ENCODE measurements around the gene ZBTB12. TPM values are rescaled to one million over a fixed set of nuclear protein-coding genes. Genes with fewer than 3 reads are reported as not detected.

Gene ZBTB12
- total and polyA plus RNA-seq, 2 of the 8 experiments (the other 6 are each of a cell fraction or from before 2014, with no cell fraction given) = 20.7 to 40.8 TPM

DNA sequence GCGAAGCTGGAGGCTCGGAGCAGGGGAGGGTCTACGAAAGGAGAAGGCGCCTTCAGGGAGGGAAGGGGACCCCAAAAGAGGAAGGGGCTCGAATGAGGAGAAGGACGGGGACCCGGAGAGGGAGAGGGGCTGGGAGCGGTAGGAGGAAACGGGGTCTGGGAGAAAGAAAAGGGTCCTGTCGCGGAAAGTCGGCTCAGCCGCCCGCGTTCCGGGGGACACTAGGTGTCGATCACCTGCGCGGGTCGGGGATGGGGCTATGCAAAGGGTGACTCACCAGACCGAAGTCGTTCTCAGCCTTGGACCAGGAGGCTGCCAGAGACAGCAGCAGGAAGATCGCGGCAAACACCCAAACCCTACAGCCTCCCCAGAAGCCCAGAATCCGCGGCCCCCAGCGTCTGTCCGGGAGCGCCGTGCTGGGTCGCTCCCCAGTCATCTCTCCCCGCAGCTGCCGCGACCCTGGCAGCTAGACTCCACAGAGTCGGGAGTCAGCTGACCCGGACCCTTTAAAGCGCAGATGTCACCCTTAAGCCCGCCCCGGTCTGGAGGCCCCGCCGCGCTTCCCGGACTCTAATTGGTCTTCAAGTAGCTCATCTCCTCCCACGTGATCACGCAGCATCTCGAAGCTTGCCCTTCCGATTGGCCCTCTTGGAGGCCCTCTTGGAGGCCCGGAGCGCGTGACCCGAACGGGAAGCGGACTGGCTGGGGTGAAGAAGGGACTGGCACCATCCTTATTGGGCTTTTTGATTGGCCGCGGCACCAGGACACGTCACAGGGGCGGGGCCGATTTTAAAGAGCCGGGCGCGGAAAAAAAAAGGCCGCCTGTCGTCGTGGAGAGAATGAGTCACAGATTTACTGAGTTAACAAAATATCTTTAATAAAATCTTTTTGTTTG, 39.3 kb downstream of the ZBTB12 start, which contains the start of gene NEU1:
Gene NEU1, minus strand, starts transcription at position 478 of the 892 bp plus-strand sequence. Its CDS starts 45 bp downstream, at position 433.
- no peaks in the 10 kb centered on the region for H3K9me3 ChIP-seq (ENCODE audit: insufficient read depth in 2 of 2, low read depth in 1 of 2, low read length in 1 of 2)
- 3% methylated on average over 61 of the region's 64 CpGs; no CpG with 5 or more reads in 1 of the 2 experiments for WGBS, 2 experiments (ENCODE audit: extremely low coverage in 1 of 2, insufficient coverage in 1 of 2, insufficient read length in 1 of 2, insufficient replicate concordance in 2 of 2, low coverage in 1 of 2, low lambda C conversion rate in 2 of 2, missing lambda C conversion rate in 1 of 2)
- H3K9ac ChIP-seq (replicated peaks in 1 of 4; ENCODE audit: extremely low read depth in 1 of 4, low read depth in 3 of 4, low read length in 3 of 4) = peak within 1 kb of the TSS in 3 of 4 experiments; percentile 62 to 66 (median 63); a peak in 6 of 7 replicates
- no peak within 1 kb of the TSS; the same call in none of the 2 replicates for H4K8ac ChIP-seq (ENCODE audit: extremely low read depth, insufficient read depth, low read length)
- peaks cover 0 to 17% (median 3%) of the 10 kb centered on the region in 4 experiments; a peak in 4 of 8 replicates for H3K36me3 ChIP-seq (ENCODE audit: control insufficient read depth in 2 of 4, insufficient read depth in 4 of 4, low read length in 3 of 4)
- peaks cover 8% of the 10 kb centered on the region; the same call in 1 of the 2 replicates for H3K23me2 ChIP-seq (ENCODE audit: low read depth, low read length)
- H3K4me3 ChIP-seq (ENCODE audit: extremely low read depth in 1 of 4, insufficient read depth in 2 of 4, low read depth in 3 of 4, low read length in 4 of 4) = peak within 1 kb of the TSS; percentile 73 to 96 (median 78)
- no peak within 1 kb of the TSS for H2BK12ac ChIP-seq (ENCODE audit: low read depth, low read length)
- peak within 1 kb of the TSS; percentile 44; the same call in 1 of the 2 replicates for H3K18ac ChIP-seq (ENCODE audit: extremely low read depth, low read length)
- H3K27me3 ChIP-seq (replicated peaks in 1 of 4; ENCODE audit: control insufficient read depth in 3 of 4, extremely low read depth in 1 of 4, insufficient read depth in 3 of 4, low read length in 3 of 4) = 0 out of 7 replicates have a peak, but pooled peaks cover 0 to 3% (median 0%) of the 10 kb centered on the region in 4 experiments
- peak within 1 kb of the TSS; percentile 44 for H3K4ac ChIP-seq (replicated peaks; ENCODE audit: insufficient read length, low read depth, low read length)
- H3K79me2 ChIP-seq (ENCODE audit: control insufficient read depth in 1 of 2, insufficient read depth in 2 of 2, low read length in 2 of 2) = no peaks in the 10 kb centered on the region
- peak; percentile 50 for FAIRE-seq
- no peak within 1 kb of the TSS; the same call in 1 of the 2 replicates for H2AFZ ChIP-seq (ENCODE audit: low read length)
- no peaks in the 10 kb centered on the region for H4K20me1 ChIP-seq (replicated peaks in 1 of 2; ENCODE audit: control insufficient read depth in 1 of 2, insufficient read depth in 2 of 2, low read length in 2 of 2)
- no peak within 1 kb of the TSS for H2BK15ac ChIP-seq (ENCODE audit: low read length)
- POLR2A ChIA-PET (ENCODE audit: partially characterized antibody) = interaction anchor here (0.6 to 6.7 kb wide), 28 partner anchors 9 to 321 kb away, joined by 3 to 71 read pairs (median 6); partner anchors contain the start of genes ATP6V1G2, BAG6, DDAH2 and DDX39B
- H3K14ac ChIP-seq (ENCODE audit: insufficient read length) = no peak within 1 kb of the TSS
- H2BK5ac ChIP-seq (ENCODE audit: low read depth, low read length) = no peak within 1 kb of the TSS
- H2BK120ac ChIP-seq (replicated peaks; ENCODE audit: low read depth, low read length) = no peak within 1 kb of the TSS
- peak within 1 kb of the TSS; percentile 64 for H3K56ac ChIP-seq (replicated peaks; ENCODE audit: insufficient read length, low read depth, low read length)
- peak within 1 kb of the TSS; percentile 96 for H4K5ac ChIP-seq (ENCODE audit: insufficient read length, low read depth, low read length)
- CTCF ChIA-PET (ENCODE audit: partially characterized antibody) = interaction anchor here (0.6 to 1.6 kb wide), 6 partner anchors 10 to 93 kb away, joined by 3 to 4 read pairs (median 3); partner anchors contain the start of gene VARS1
- no peak within 1 kb of the TSS for H2BK20ac ChIP-seq (ENCODE audit: low read length)
- 0 out of 2 replicates have a peak, but pooled peaks cover 2% of the 10 kb centered on the region for H3K79me1 ChIP-seq (ENCODE audit: low read depth, low read length)
- peak; percentile 97 to 99 for DNase-seq (ENCODE audit: low read depth in 1 of 2, low spot score in 2 of 2)
- H3K4me1 ChIP-seq (replicated peaks in 1 of 4; ENCODE audit: control insufficient read depth in 3 of 4, insufficient read depth in 4 of 4, low read length in 3 of 4) = peaks cover 0 to 12% (median 0%) of the 10 kb centered on the region in 4 experiments; a peak in 4 of 7 replicates
- H4K91ac ChIP-seq (replicated peaks; ENCODE audit: insufficient read length, low read length) = peak within 1 kb of the TSS; percentile 69
- peak within 1 kb of the TSS; percentile 31; the same call in 1 of the 2 replicates for H3K27ac ChIP-seq (ENCODE audit: low read depth, low read length)
- peak within 1 kb of the TSS; percentile 15; the same call in 1 of the 2 replicates for H2AK5ac ChIP-seq (ENCODE audit: low read depth, low read length)
- peak within 1 kb of the TSS; percentile 92 to 98 for H3K4me2 ChIP-seq (ENCODE audit: insufficient read depth in 1 of 2, low read depth in 2 of 2, low read length in 2 of 2)
- no peak within 1 kb of the TSS for H3K23ac ChIP-seq (ENCODE audit: insufficient read length)
- TF ChIP-seq POLR2A (IDR thresholded peaks at IDR 0.05; ENCODE audit: control extremely low read depth in 1 of 2, low read depth in 2 of 2, low read length in 2 of 2) = peak; percentile 79 to 90
- TF ChIP-seq RFX5 (IDR thresholded peaks at IDR 0.05; ENCODE audit: borderline replicate concordance, low read depth, low read length) = no peak
- TF ChIP-seq, protein P1, sequence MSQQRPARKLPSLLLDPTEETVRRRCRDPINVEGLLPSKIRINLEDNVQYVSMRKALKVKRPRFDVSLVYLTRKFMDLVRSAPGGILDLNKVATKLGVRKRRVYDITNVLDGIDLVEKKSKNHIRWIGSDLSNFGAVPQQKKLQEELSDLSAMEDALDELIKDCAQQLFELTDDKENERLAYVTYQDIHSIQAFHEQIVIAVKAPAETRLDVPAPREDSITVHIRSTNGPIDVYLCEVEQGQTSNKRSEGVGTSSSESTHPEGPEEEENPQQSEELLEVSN (IDR thresholded peaks at IDR 0.05) = peak; percentile 78
- TF ChIP-seq CBX8 (IDR thresholded peaks at IDR 0.05; ENCODE audit: borderline replicate concordance, low read depth, low read length) = no peak
- peak; percentile 35; the same call in 1 of the 2 replicates for TF ChIP-seq CHD2 (IDR thresholded peaks at IDR 0.05; ENCODE audit: low read length)
- TF ChIP-seq CREB1 (IDR thresholded peaks at IDR 0.05) = peak; percentile 74
- peak; percentile 8; the same call in 1 of the 2 replicates for TF ChIP-seq SP2 (IDR thresholded peaks at IDR 0.05; ENCODE audit: low read length)
- TF ChIP-seq TAF1 (IDR thresholded peaks at IDR 0.05; ENCODE audit: low read depth, low read length) = peak; percentile 91
- peak; percentile 53 for TF ChIP-seq JUND (IDR thresholded peaks at IDR 0.05; ENCODE audit: low read length)
- TF ChIP-seq, protein P2, sequence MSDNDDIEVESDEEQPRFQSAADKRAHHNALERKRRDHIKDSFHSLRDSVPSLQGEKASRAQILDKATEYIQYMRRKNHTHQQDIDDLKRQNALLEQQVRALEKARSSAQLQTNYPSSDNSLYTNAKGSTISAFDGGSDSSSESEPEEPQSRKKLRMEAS (IDR thresholded peaks at IDR 0.05) = peak; percentile 87
